ENCODE measurements around the gene TUBB3. TPM values are rescaled to one million over a fixed set of nuclear protein-coding genes. Genes with fewer than 3 reads are reported as not detected.

Gene TUBB3
- total and polyA plus RNA-seq, 2 donors from 2014 or later: 3.4 to 35.0 TPM

GRCh38 chr16:89884041-89884421 is 39.1 kb upstream of the TUBB3 start:
- Histone ChIP-seq H3K9ac (ENCODE audit: low read length in 3 of 3) (no peak overlapping the region), H3K4me3 (ENCODE audit: low read length in 3 of 3) (no peak overlapping the region), H3K4me1 (ENCODE audit: control insufficient read depth in 2 of 3, insufficient read depth in 2 of 3, low read depth in 1 of 3, low read length in 3 of 3) (no peaks in the 10 kb centered on the region), H3K27me3 (ENCODE audit: control insufficient read depth, insufficient read depth, low read length) (no peaks in the 10 kb centered on the region), H3K36me3 (ENCODE audit: control insufficient read depth in 2 of 3, insufficient read depth in 3 of 3, low read length in 3 of 3) (peaks cover 5 to 47% (median 40%) of the 10 kb centered on the region in 3 donors), H3K27ac (ENCODE audit: low read depth in 2 of 2, low read length in 2 of 2) (no peak overlapping the region), H3K9me3 (ENCODE audit: control insufficient read depth in 2 of 3, insufficient read depth in 1 of 3, low read length in 3 of 3) (no peaks in the 10 kb centered on the region)
- DNase-seq (no peak), FAIRE-seq (no peak)
- intact Hi-C loops (cut with DNase I): no loop called here
- no peak for TF ChIP-seq CTCF (IDR thresholded peaks at IDR 0.05; ENCODE audit: borderline replicate concordance, extremely low read depth, insufficient read depth)

- no peak overlapping the region for H3K27ac ChIP-seq (ENCODE audit: low read depth in 2 of 2, low read length in 2 of 2)
- TF ChIP-seq CTCF (IDR thresholded peaks at IDR 0.05; ENCODE audit: borderline replicate concordance, extremely low read depth, insufficient read depth): no peak
Observed at GRCh38 chr16:89887243-89887642, 35.9 kb upstream of the TUBB3 start.

GRCh38 chr16:89890200-89890599 is 32.9 kb upstream of the TUBB3 start:
- H3K4me1 ChIP-seq (ENCODE audit: control insufficient read depth in 2 of 3, insufficient read depth in 2 of 3, low read depth in 1 of 3, low read length in 3 of 3): no peaks in the 10 kb centered on the region
- no peak for FAIRE-seq
- intact Hi-C loops (cut with DNase I): no loop called here

More at GRCh38 chr16:89887243-89887642, 35.9 kb upstream of the TUBB3 start:
- no peaks in the 10 kb centered on the region for H3K27me3 ChIP-seq (ENCODE audit: control insufficient read depth, insufficient read depth, low read length)
- DNase-seq (no peak), FAIRE-seq (no peak)
- H3K9me3 ChIP-seq (ENCODE audit: control insufficient read depth in 2 of 3, insufficient read depth in 1 of 3, low read length in 3 of 3): no peaks in the 10 kb centered on the region
- no peaks in the 10 kb centered on the region for H3K4me1 ChIP-seq (ENCODE audit: control insufficient read depth in 2 of 3, insufficient read depth in 2 of 3, low read depth in 1 of 3, low read length in 3 of 3)
- H3K9ac ChIP-seq (ENCODE audit: low read length in 3 of 3): no peak overlapping the region
- H3K36me3 ChIP-seq (ENCODE audit: control insufficient read depth in 2 of 3, insufficient read depth in 3 of 3, low read length in 3 of 3): peaks cover 5 to 55% (median 40%) of the 10 kb centered on the region in 3 donors
- no peak overlapping the region for H3K4me3 ChIP-seq (ENCODE audit: low read length in 3 of 3)
- intact Hi-C loops (cut with DNase I): no loop called here

More at GRCh38 chr16:89890200-89890599, 32.9 kb upstream of the TUBB3 start:
- Histone ChIP-seq H3K27me3 (ENCODE audit: control insufficient read depth, insufficient read depth, low read length) (no peaks in the 10 kb centered on the region), H3K27ac (ENCODE audit: low read depth in 2 of 2, low read length in 2 of 2) (no peak overlapping the region), H3K36me3 (ENCODE audit: control insufficient read depth in 2 of 3, insufficient read depth in 3 of 3, low read length in 3 of 3) (peaks cover 2 to 43% (median 34%) of the 10 kb centered on the region in 3 donors), H3K9ac (ENCODE audit: low read length in 3 of 3) (no peak overlapping the region), H3K4me3 (ENCODE audit: low read length in 3 of 3) (no peak overlapping the region), H3K9me3 (ENCODE audit: control insufficient read depth in 2 of 3, insufficient read depth in 1 of 3, low read length in 3 of 3) (no peaks in the 10 kb centered on the region)
- no peak for TF ChIP-seq CTCF (IDR thresholded peaks at IDR 0.05; ENCODE audit: borderline replicate concordance, extremely low read depth, insufficient read depth)
- no peak for DNase-seq

All from kidney (tissue), 14 donors.